ENCODE results near the gene RUFY3.

DNA sequence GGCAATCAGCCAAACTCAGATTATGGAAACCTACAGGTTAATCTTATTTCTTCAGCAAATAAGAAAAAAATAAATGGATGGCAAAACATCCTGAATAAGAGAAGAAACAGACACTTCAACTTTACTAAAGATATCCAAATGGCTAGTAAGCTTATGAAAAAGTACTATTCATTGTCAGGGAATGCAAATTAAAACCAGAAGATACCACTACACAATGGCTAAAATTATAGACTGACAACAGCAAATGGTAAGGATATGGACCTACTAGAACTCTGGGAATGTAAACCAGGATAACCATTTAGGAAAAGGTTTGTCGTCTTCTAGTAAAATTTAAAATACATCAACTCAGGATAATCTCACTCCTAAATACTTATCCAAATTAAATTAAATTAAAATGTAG is 93.6 kb downstream of the RUFY3 start:
- TF ChIP-seq POLR2AphosphoS5 (IDR thresholded peaks at IDR 0.05; ENCODE audit: low read depth, low read length) (no peak), TCF7L2 (IDR thresholded peaks at IDR 0.05; ENCODE audit: low read depth, low read length) (no peak)
- TF ChIP-seq, protein P1, sequence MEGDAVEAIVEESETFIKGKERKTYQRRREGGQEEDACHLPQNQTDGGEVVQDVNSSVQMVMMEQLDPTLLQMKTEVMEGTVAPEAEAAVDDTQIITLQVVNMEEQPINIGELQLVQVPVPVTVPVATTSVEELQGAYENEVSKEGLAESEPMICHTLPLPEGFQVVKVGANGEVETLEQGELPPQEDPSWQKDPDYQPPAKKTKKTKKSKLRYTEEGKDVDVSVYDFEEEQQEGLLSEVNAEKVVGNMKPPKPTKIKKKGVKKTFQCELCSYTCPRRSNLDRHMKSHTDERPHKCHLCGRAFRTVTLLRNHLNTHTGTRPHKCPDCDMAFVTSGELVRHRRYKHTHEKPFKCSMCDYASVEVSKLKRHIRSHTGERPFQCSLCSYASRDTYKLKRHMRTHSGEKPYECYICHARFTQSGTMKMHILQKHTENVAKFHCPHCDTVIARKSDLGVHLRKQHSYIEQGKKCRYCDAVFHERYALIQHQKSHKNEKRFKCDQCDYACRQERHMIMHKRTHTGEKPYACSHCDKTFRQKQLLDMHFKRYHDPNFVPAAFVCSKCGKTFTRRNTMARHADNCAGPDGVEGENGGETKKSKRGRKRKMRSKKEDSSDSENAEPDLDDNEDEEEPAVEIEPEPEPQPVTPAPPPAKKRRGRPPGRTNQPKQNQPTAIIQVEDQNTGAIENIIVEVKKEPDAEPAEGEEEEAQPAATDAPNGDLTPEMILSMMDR (IDR thresholded peaks at IDR 0.05): no peak

Measured in Panc1 (cell line).